Caco-2 (cell line): ENCODE measurements around the gene ADCY5. TPM values are rescaled to one million over a fixed set of nuclear protein-coding genes. Genes with fewer than 3 reads are reported as not detected.

Experiments used
- BruUV-seq: library from RNA; stranded (reverse); fragments of 400-500 nt; replicated peaks from 2 replicates; lab custom pipeline; 2021; lab: Mats Ljungman, UMichigan
- CTCF ChIA-PET: fragments of 300-600 bp; sonication (Branson Sonifier 250); formaldehyde crosslinking; loops from one replicate; lab custom pipeline; 2022; ENCODE audit warnings: antibody characterized with exemption; lab: Charles Lee
- POLR2A ChIA-PET: fragments of 300-600 bp; sonication (Branson Sonifier 250); formaldehyde crosslinking; loops from one replicate; lab custom pipeline; 2022; ENCODE audit warnings: antibody characterized with exemption; lab: Charles Lee
- DNase-seq, 2 experiments: peaks; one replicate each; pipeline versions ENCODE4 v3.0.0 to v3.0.0-alpha.2; 2020 to 2022
- H3K27me3 ChIP-seq: replicated peaks from 2 replicates; pipeline ENCODE4 v1.6.0; 2011; ENCODE audit warnings: low read length; ENCODE audit not compliant: control insufficient read depth, insufficient read depth
- H3K36me3 ChIP-seq: 2 replicates; pipeline ENCODE4 v1.5.1; 2011; ENCODE audit warnings: low read length; ENCODE audit not compliant: control insufficient read depth, insufficient read depth
- H3K4me1 ChIP-seq: fragments of 250-450 bp; sonication (Bioruptor Pico); 2 replicates; pipeline ENCODE4 v1.5.1; 2020; ENCODE audit warnings: mild to moderate bottlenecking
- H3K4me3 ChIP-seq: 2 replicates; pipeline ENCODE4 v1.5.1; 2011; ENCODE audit warnings: low read depth, mild to moderate bottlenecking, control low read depth, low read length
- H3K9me3 ChIP-seq: fragments of 250-450 bp; sonication (Bioruptor Pico); 2 replicates; pipeline ENCODE4 v1.5.1; 2020; ENCODE audit warnings: mild to moderate bottlenecking, moderate library complexity
- H3K27ac Mint-ChIP-seq: one replicate; pipeline ENCODE4 v1.8.0; 2022; ENCODE audit warnings: mixed read lengths; ENCODE audit not compliant: unreplicated experiment
- H3K27me3 Mint-ChIP-seq: one replicate; pipeline ENCODE4 v1.8.0; 2022; ENCODE audit warnings: mixed read lengths; ENCODE audit not compliant: insufficient read depth, unreplicated experiment
- H3K36me3 Mint-ChIP-seq: one replicate; pipeline ENCODE4 v1.8.0; 2022; ENCODE audit warnings: mild to moderate bottlenecking, mixed read lengths; ENCODE audit not compliant: insufficient read depth, unreplicated experiment
- H3K4me1 Mint-ChIP-seq: one replicate; pipeline ENCODE4 v1.8.0; 2022; ENCODE audit warnings: low read depth, mixed read lengths; ENCODE audit not compliant: unreplicated experiment
- H3K4me3 Mint-ChIP-seq: one replicate; pipeline ENCODE4 v1.8.0; 2022; ENCODE audit warnings: mild to moderate bottlenecking, moderate library complexity, mixed read lengths; ENCODE audit not compliant: unreplicated experiment
- H3K9me3 Mint-ChIP-seq: one replicate; pipeline ENCODE4 v1.8.0; 2022; ENCODE audit warnings: mixed read lengths; ENCODE audit not compliant: unreplicated experiment
- CTCF ChIP-seq, 2 experiments: fragments of 200-600 bp in 1 of 2; IDR thresholded peaks; 1 replicate in 1 of 2; 2 replicates in 1 of 2; pipeline versions ENCODE4 v1.5.1 to v1.8.0; 2011 to 2022; ENCODE audit warnings: antibody characterized with exemption in 1 of 2, control low read depth in 1 of 2, inconsistent platforms in 1 of 2, low read depth in 1 of 2, low read length in 1 of 2, mild to moderate bottlenecking in 1 of 2, moderate library complexity in 1 of 2; ENCODE audit not compliant: insufficient read depth in 1 of 2, severe bottlenecking in 1 of 2, unreplicated experiment in 1 of 2
- intact Hi-C: fragments of 100-400 bp; cut with micrococcal nuclease; formaldehyde crosslinking; loops from one replicate; pipeline ENCODE4 v1.10.0; 2022; ENCODE audit not compliant: unreplicated experiment
- total RNA-seq: library from RNA; stranded (reverse); gene quantifications from 2 replicates; pipeline ENCODE4 v1.2.3, GENCODE V29; 2022

Gene ADCY5
- total RNA-seq, 1 experiment from 2014 or later, result 0.91 TPM

DNA sequence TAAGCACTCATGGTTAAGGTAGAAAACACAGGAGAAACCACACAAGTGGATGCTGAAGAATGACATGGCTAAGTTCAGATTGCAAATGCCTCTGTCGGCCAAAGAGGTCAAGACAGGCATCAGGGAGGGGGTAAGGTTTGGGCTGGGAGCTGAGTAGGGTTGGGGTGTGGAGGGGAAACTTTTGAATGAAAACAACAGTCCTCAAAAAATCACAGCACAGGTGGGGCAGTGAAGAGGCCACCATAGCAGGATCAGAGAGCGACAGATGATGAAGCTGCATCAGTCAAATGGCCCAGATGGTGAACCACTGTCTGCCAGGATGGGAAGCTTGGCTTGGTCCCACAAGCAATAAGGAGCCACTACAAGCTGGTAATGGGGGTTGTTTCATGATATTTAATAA is 74.9 kb downstream of the ADCY5 start:
- H3K9me3 Mint-ChIP-seq, result no peaks in the 10 kb centered on the region
- Histone ChIP-seq H3K4me1 (no peaks in the 10 kb centered on the region), H3K9me3 (no peaks in the 10 kb centered on the region), H3K4me3 (no peak overlapping the region), H3K36me3 (no peaks in the 10 kb centered on the region), H3K27me3 (no peaks in the 10 kb centered on the region)
- intact Hi-C loops, result no loop called here
- peaks cover 3% of the 10 kb centered on the region for H3K27me3 Mint-ChIP-seq
- DNase-seq, result no peak
- ChIA-PET POLR2A (no interaction called here), CTCF (no interaction called here)
- no peaks in the 10 kb centered on the region for H3K36me3 Mint-ChIP-seq
- H3K4me3 Mint-ChIP-seq, result no peak overlapping the region
- BruUV-seq, result no TSS peak
- no peak for TF ChIP-seq CTCF (IDR thresholded peaks at IDR 0.05; ENCODE audit: insufficient read depth in 1 of 2, low read depth in 1 of 2, low read length in 1 of 2, severe bottlenecking in 1 of 2, unreplicated experiment in 1 of 2)
- H3K27ac Mint-ChIP-seq, result no peak overlapping the region
- H3K4me1 Mint-ChIP-seq, result no peaks in the 10 kb centered on the region

GRCh38 chr3:123373474-123373987 is 75.4 kb downstream of the ADCY5 start:
- no peak overlapping the region for H3K27ac Mint-ChIP-seq
- no peak for TF ChIP-seq CTCF (IDR thresholded peaks at IDR 0.05; ENCODE audit: insufficient read depth in 1 of 2, low read depth in 1 of 2, low read length in 1 of 2, severe bottlenecking in 1 of 2, unreplicated experiment in 1 of 2)
- H3K4me3 Mint-ChIP-seq, result no peak overlapping the region
- no TSS peak for BruUV-seq
- no peaks in the 10 kb centered on the region for H3K27me3 ChIP-seq
- intact Hi-C loops, result no loop called here
- DNase-seq, result peak in 1 of 2 experiments; percentile 5
- no peaks in the 10 kb centered on the region for H3K36me3 Mint-ChIP-seq
- H3K36me3 ChIP-seq, result no peaks in the 10 kb centered on the region
- H3K4me3 ChIP-seq, result no peak overlapping the region
- POLR2A ChIA-PET, result no interaction called here
- H3K4me1 ChIP-seq, result no peaks in the 10 kb centered on the region
- H3K27me3 Mint-ChIP-seq, result peaks cover 3% of the 10 kb centered on the region
- CTCF ChIA-PET, result interaction anchor here (0.6 kb wide), 1 partner anchor 46 kb away, joined by 8 read pairs; no protein-coding TSS in a partner anchor
- H3K9me3 ChIP-seq, result no peaks in the 10 kb centered on the region
- H3K9me3 Mint-ChIP-seq, result no peaks in the 10 kb centered on the region
- no peaks in the 10 kb centered on the region for H3K4me1 Mint-ChIP-seq

- H3K4me3 Mint-ChIP-seq, result no peak overlapping the region
- no TSS peak for BruUV-seq
- no peaks in the 10 kb centered on the region for H3K36me3 ChIP-seq
- intact Hi-C loops, result no loop called here
- no peak overlapping the region for H3K27ac Mint-ChIP-seq
- TF ChIP-seq CTCF (IDR thresholded peaks at IDR 0.05; ENCODE audit: insufficient read depth in 1 of 2, low read depth in 1 of 2, low read length in 1 of 2, severe bottlenecking in 1 of 2, unreplicated experiment in 1 of 2), result no peak
- no peaks in the 10 kb centered on the region for H3K27me3 ChIP-seq
- no peaks in the 10 kb centered on the region for H3K4me1 Mint-ChIP-seq
- CTCF ChIA-PET, result interaction anchor here (0.6 kb wide), 1 partner anchor 47 kb away, joined by 8 read pairs; no protein-coding TSS in a partner anchor
- no peak overlapping the region for H3K4me3 ChIP-seq
- peaks cover 3% of the 10 kb centered on the region for H3K27me3 Mint-ChIP-seq
- H3K9me3 ChIP-seq, result no peaks in the 10 kb centered on the region
- H3K9me3 Mint-ChIP-seq, result no peaks in the 10 kb centered on the region
- DNase-seq, result no peak
- POLR2A ChIA-PET, result no interaction called here
- no peaks in the 10 kb centered on the region for H3K36me3 Mint-ChIP-seq
- no peaks in the 10 kb centered on the region for H3K4me1 ChIP-seq
Measured at GRCh38 chr3:123372686-123373473, 76.0 kb downstream of the ADCY5 start.
